ENCODE measurements around the gene WIZ. TPM values are rescaled to one million over a fixed set of nuclear protein-coding genes. Genes with fewer than 3 reads are reported as not detected.
"Not testable (repeated sequence)": the region's sequence is repeated elsewhere in the genome, so short reads cannot be mapped to it uniquely, and the experiment has no call there.

The WIZ gene
- total RNA-seq, 2 donors from 2014 or later, result 22.4 to 44.2 TPM

DNA sequence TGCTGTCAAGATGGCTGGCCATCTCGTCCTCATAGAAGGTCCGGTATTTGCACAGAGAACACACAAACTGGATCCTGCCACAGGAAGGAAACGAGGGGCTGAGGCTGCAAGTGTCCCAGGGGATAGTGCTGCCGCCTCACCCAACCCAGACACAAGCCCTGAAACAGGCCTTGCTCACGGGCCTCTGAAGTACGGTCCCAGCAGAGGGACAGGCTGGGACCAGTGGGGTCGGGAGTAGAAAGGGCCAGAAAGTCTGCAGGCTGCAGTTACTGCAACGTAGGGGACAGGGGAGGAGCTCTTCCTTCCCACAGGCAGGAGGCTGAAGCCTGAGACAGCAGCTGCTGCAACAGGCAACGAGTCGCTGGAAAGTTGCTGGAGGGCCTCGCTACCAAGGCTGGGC, 52.0 kb downstream of the WIZ start:
- Histone ChIP-seq H3K36me3 (peaks cover 88% of the 10 kb centered on the region), H3K4me3 (no peak overlapping the region), H3K9me3 (no peaks in the 10 kb centered on the region), H3K27me3 (no peaks in the 10 kb centered on the region), H3K4me1 (peaks cover 0 to 25% of the 10 kb centered on the region in 2 donors), H3K27ac (no peak overlapping the region)
- DNase-seq (ENCODE audit: low spot score), result no peak
- TF ChIP-seq CTCF (IDR thresholded peaks at IDR 0.05), result no peak

DNA sequence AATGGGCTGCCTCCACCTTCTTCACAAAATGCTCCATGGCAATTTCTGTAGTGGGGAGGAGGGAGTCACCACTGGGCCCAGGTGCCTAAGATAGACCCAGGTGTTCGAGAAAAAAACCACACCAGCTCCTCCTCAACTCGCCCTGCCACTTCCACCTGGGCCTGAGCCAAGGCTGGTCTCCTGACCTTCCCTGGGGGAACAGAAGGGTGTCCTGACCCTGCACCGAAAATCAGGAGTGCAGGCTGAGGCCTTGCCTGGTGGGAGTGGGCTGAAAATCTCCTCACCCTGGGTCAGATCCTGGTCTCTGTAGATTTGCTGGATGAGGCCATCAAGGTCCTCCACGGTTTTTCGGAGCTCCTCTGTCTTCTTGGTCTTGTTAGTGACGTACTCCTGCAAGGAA, 52.5 kb downstream of the WIZ start:
- no peak for DNase-seq (ENCODE audit: low spot score)
- Histone ChIP-seq H3K27ac (no peak overlapping the region), H3K4me3 (no peak overlapping the region), H3K27me3 (no peaks in the 10 kb centered on the region), H3K36me3 (peaks cover 90% of the 10 kb centered on the region), H3K4me1 (peaks cover 0 to 20% of the 10 kb centered on the region in 2 donors), H3K9me3 (no peaks in the 10 kb centered on the region)
- no peak for TF ChIP-seq CTCF (IDR thresholded peaks at IDR 0.05)

DNA sequence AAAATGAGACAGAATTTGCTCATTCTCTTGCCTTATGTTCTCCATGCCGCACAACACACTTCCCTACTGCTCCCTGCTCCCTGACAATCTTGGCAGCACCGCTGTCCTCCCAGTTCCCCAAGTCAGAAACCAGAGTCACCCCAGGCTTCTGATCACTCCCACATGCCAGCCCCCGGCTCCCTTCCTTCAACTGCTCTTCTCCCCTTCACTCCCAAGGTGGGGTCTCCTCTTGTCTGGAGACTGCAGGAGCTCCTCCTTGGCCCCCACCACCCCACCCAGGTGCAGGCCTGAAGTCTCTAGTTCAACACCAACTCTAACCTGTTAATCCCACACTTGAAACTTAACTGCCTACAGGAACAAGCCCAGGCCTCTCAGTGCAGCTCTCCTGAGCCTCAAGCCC, 53.3 kb downstream of the WIZ start:
- Histone ChIP-seq H3K9me3 (no peaks in the 10 kb centered on the region), H3K27me3 (no peaks in the 10 kb centered on the region), H3K4me1 (peaks cover 0 to 12% of the 10 kb centered on the region in 2 donors), H3K4me3 (no peak overlapping the region), H3K27ac (no peak overlapping the region), H3K36me3 (peaks cover 93% of the 10 kb centered on the region)
- no peak for TF ChIP-seq CTCF (IDR thresholded peaks at IDR 0.05)
- no peak for DNase-seq (ENCODE audit: low spot score)

- DNase-seq (ENCODE audit: low spot score); H3K4me3 ChIP-seq; H3K27ac ChIP-seq; H3K27me3 ChIP-seq; H3K4me1 ChIP-seq; H3K9me3 ChIP-seq: not testable (repeated sequence)
- H3K36me3 ChIP-seq, result peaks cover 81% of the 10 kb centered on the region
Measured at GRCh38 chr19:15395251-15395650, 54.5 kb downstream of the WIZ start.

- TF ChIP-seq CTCF (IDR thresholded peaks at IDR 0.05), result no peak
- Histone ChIP-seq H3K36me3 (peaks cover 73% of the 10 kb centered on the region), H3K27ac (no peak overlapping the region), H3K27me3 (no peaks in the 10 kb centered on the region), H3K4me1 (no peaks in the 10 kb centered on the region), H3K9me3 (no peaks in the 10 kb centered on the region), H3K4me3 (no peak overlapping the region)
- DNase-seq (ENCODE audit: low spot score), result no peak
Measured at GRCh38 chr19:15394426-15394825, 55.3 kb downstream of the WIZ start.

DNA sequence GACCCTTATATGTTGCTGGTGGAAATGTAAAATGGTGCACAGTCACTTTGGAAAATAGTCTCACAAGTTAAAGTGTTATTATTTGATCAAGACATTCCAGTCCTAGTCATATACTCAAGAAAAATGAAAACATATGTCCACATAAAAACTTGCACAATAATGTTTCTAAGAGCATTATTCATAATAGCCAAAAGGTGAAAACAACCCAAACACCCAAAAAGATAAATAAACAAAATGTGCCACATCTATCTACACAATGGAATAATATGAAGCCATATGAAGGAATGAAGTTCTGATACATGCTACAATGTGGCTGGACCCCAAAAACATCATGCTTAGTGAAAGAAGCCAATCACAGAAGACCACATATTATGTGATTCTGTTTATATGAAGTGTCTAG, 55.8 kb downstream of the WIZ start:
- no peaks in the 10 kb centered on the region for H3K4me1 ChIP-seq

More for the DNA sequence above, 55.8 kb downstream of the WIZ start:
- no peak overlapping the region for H3K27ac ChIP-seq
- DNase-seq (ENCODE audit: low spot score), result no peak
- no peak for TF ChIP-seq CTCF (IDR thresholded peaks at IDR 0.05)
- H3K4me3 ChIP-seq, result no peak overlapping the region
- H3K9me3 ChIP-seq, result no peaks in the 10 kb centered on the region
- H3K27me3 ChIP-seq, result no peaks in the 10 kb centered on the region
- H3K36me3 ChIP-seq, result peaks cover 68% of the 10 kb centered on the region

Measured in right atrium auricular region (tissue), 2 donors.